WTC11 (cell line): ENCODE results near the gene S1PR3. TPM values are rescaled to one million over a fixed set of nuclear protein-coding genes. Genes with fewer than 3 reads are reported as not detected.

Source experiments
- ATAC-seq: fragments of 200-7000 bp; cut with Tn5 transposase; 2 replicates; pipeline ENCODE4 v1.10.0; 2021; ENCODE audit warnings: mild to moderate bottlenecking, moderate library complexity
- CTCF ChIA-PET: fragments of 300-600 bp; sonication (Branson Sonifier 250); formaldehyde crosslinking; loops from one replicate; lab custom pipeline; 2021; ENCODE audit warnings: antibody characterized with exemption; lab: Charles Lee
- POLR2A ChIA-PET: fragments of 350-600 bp; sonication (Branson Sonifier 250); formaldehyde crosslinking; loops from one replicate; lab custom pipeline; 2021; ENCODE audit warnings: antibody characterized with exemption; lab: Charles Lee
- DNase-seq: peaks from one replicate; pipeline ENCODE4 v3.0.0; 2021; ENCODE audit warnings: low spot score
- H3K27ac Mint-ChIP-seq: 2 replicates; pipeline ENCODE4 v1.8.0; 2021; ENCODE audit warnings: mixed read lengths
- H3K27me3 Mint-ChIP-seq: 2 replicates; pipeline ENCODE4 v1.8.0; 2021; ENCODE audit warnings: low read depth, mild to moderate bottlenecking, moderate library complexity, mixed read lengths
- H3K36me3 Mint-ChIP-seq: 2 replicates; pipeline ENCODE4 v1.8.0; 2021; ENCODE audit warnings: mixed read lengths
- H3K4me1 Mint-ChIP-seq: 2 replicates; pipeline ENCODE4 v1.8.0; 2022; ENCODE audit warnings: mixed read lengths
- H3K4me3 Mint-ChIP-seq: 2 replicates; pipeline ENCODE4 v1.8.0; 2021; ENCODE audit warnings: mild to moderate bottlenecking, moderate library complexity, mixed read lengths
- H3K9me3 Mint-ChIP-seq: 2 replicates; pipeline ENCODE4 v1.8.0; 2021; ENCODE audit warnings: mixed read lengths
- AR ChIP-seq: fragments of 250-450 bp; sonication (Bioruptor Pico); IDR thresholded peaks from 2 replicates; pipeline ENCODE4 v1.9.0; 2021; ENCODE audit warnings: mild to moderate bottlenecking
- ARID4B ChIP-seq: sonication (generic); formaldehyde crosslinking; IDR thresholded peaks from 2 replicates; pipeline ENCODE4 v1.8.0; 2023; ENCODE audit warnings: missing genetic modification reagents, mild to moderate bottlenecking, borderline replicate concordance
- ATF6 ChIP-seq: sonication (generic); formaldehyde crosslinking; IDR thresholded peaks from 2 replicates; pipeline ENCODE4 v1.8.1; 2023; ENCODE audit warnings: mild to moderate bottlenecking, missing genetic modification reagents
- EMX1 ChIP-seq: fragments of 250-450 bp; sonication (Bioruptor Pico); IDR thresholded peaks from 2 replicates; pipeline ENCODE4 v1.8.0; 2021; ENCODE audit warnings: mild to moderate bottlenecking
- ERG ChIP-seq: fragments of 250-450 bp; sonication (Bioruptor Pico); IDR thresholded peaks from 2 replicates; pipeline ENCODE4 v1.8.0; 2021; ENCODE audit warnings: mild to moderate bottlenecking
- ESRRA ChIP-seq: sonication (generic); formaldehyde crosslinking; IDR thresholded peaks from 2 replicates; pipeline ENCODE4 v1.8.1; 2022; ENCODE audit warnings: mild to moderate bottlenecking, missing genetic modification reagents, borderline replicate concordance
- FOXJ3 ChIP-seq: sonication (generic); formaldehyde crosslinking; IDR thresholded peaks from 2 replicates; pipeline ENCODE4 v1.9.0; 2021; ENCODE audit warnings: missing genetic modification reagents, mild to moderate bottlenecking, borderline replicate concordance
- FOXK1 ChIP-seq: sonication (generic); formaldehyde crosslinking; IDR thresholded peaks from 2 replicates; pipeline ENCODE4 v1.8.0; 2022; ENCODE audit warnings: mild to moderate bottlenecking, moderate library complexity, missing genetic modification reagents
- GRHL2 ChIP-seq: fragments of 250-450 bp; sonication (Bioruptor Pico); IDR thresholded peaks from 2 replicates; pipeline ENCODE4 v1.8.0; 2022; ENCODE audit warnings: mild to moderate bottlenecking, moderate library complexity; ENCODE audit not compliant: insufficient replicate concordance, severe bottlenecking
- JAZF1 ChIP-seq: fragments of 250-450 bp; sonication (Bioruptor Pico); IDR thresholded peaks from 2 replicates; pipeline ENCODE4 v1.9.0; 2021; ENCODE audit warnings: moderate library complexity, mild to moderate bottlenecking, inconsistent platforms
- NR2C2 ChIP-seq: sonication (generic); formaldehyde crosslinking; IDR thresholded peaks from 2 replicates; pipeline ENCODE4 v1.8.0; 2022; ENCODE audit warnings: mild to moderate bottlenecking, missing genetic modification reagents
- NR3C1 ChIP-seq: sonication (generic); formaldehyde crosslinking; conservative IDR thresholded peaks from 2 replicates; pipeline ENCODE4 v1.8.1; 2023; ENCODE audit warnings: low read depth, mild to moderate bottlenecking, missing genetic modification reagents
- SOX15 ChIP-seq: fragments of 250-450 bp; sonication (Bioruptor Pico); IDR thresholded peaks from 2 replicates; pipeline ENCODE4 v1.9.0; 2021; ENCODE audit warnings: mild to moderate bottlenecking
- TEAD1 ChIP-seq: sonication (generic); formaldehyde crosslinking; IDR thresholded peaks from 2 replicates; pipeline ENCODE4 v1.8.0; 2022; ENCODE audit warnings: mild to moderate bottlenecking, missing genetic modification reagents
- USF1 ChIP-seq: sonication (generic); formaldehyde crosslinking; IDR thresholded peaks from 2 replicates; pipeline ENCODE4 v1.8.0; 2022; ENCODE audit warnings: mild to moderate bottlenecking, missing genetic modification reagents
- ZNF512 ChIP-seq: sonication (generic); formaldehyde crosslinking; IDR thresholded peaks from 2 replicates; pipeline ENCODE4 v1.8.1; 2022; ENCODE audit warnings: missing genetic modification reagents, borderline replicate concordance
- ZSCAN18 ChIP-seq: fragments of 250-450 bp; sonication (Bioruptor Pico); IDR thresholded peaks from 2 replicates; pipeline ENCODE4 v2.1.2; 2022; ENCODE audit warnings: mild to moderate bottlenecking, moderate library complexity
- total RNA-seq: library from RNA; stranded (reverse); gene quantifications from 3 replicates; pipeline ENCODE4 v1.2.3, GENCODE V29; 2021

S1PR3 gene
- total RNA-seq, 1 experiment from 2014 or later: 7.1 TPM

GRCh38 chr9:88998503-88998902 lies 7.2 kb downstream of the S1PR3 start (continued):
- no peak for TF ChIP-seq ZNF512
- TF ChIP-seq AR: no peak
- TF ChIP-seq ATF6: no peak
- no peak for TF ChIP-seq ZSCAN18 (CRISPR knock-in tag)

GRCh38 chr9:88998911-88999310 lies 7.6 kb downstream of the S1PR3 start:
- ChIA-PET POLR2A (no interaction called here), CTCF (no interaction called here)
- Mint-ChIP-seq H3K4me3 (no peak overlapping the region), H3K36me3 (no peaks in the 10 kb centered on the region; the same call in 1 of the 2 replicates), H3K27me3 (no peaks in the 10 kb centered on the region), H3K4me1 (peaks cover 11% of the 10 kb centered on the region), H3K9me3 (no peaks in the 10 kb centered on the region), H3K27ac (no peak overlapping the region)
- DNase-seq: no peak
- no peak for ATAC-seq
- TF ChIP-seq TEAD1 (CRISPR knock-in tag) (no peak), ESRRA (no peak), FOXJ3 (CRISPR knock-in tag) (no peak), JAZF1 (CRISPR knock-in tag) (no peak), ATF6 (no peak), FOXK1 (no peak), NR3C1 (CRISPR knock-in tag) (no peak), ARID4B (CRISPR knock-in tag) (no peak), NR2C2 (CRISPR knock-in tag) (no peak), GRHL2 (CRISPR knock-in tag) (no peak), EMX1 (CRISPR knock-in tag) (no peak), SOX15 (CRISPR knock-in tag) (no peak), ERG (no peak), USF1 (CRISPR knock-in tag) (no peak)
